Activated CD8-positive, alpha-beta memory T cell treated with anti-CD3 and anti-CD28 coated beads, Interleukin-2, amount 50 U/mL, for 24 hours (primary cell): Measurements from ENCODE around the gene TRPC4AP.

Experiments used
- DNase-seq: peaks from one replicate; pipeline ENCODE4 v3.0.0-alpha.2; 2020; ENCODE audit errors: extremely low read depth

Gene TRPC4AP

GRCh38 chr20:34987288-34988190 is 105.1 kb downstream of the TRPC4AP start:
- no peak for DNase-seq

- no peak for DNase-seq
These were observed 106.0 kb downstream of the TRPC4AP start for GRCh38 chr20:34986311-34987287.

GRCh38 chr20:34985461-34986310 is 106.9 kb downstream of the TRPC4AP start:
- DNase-seq: no peak

- no peak for DNase-seq
These were observed 107.8 kb downstream of the TRPC4AP start for GRCh38 chr20:34984756-34985261.

GRCh38 chr20:34983995-34984735 is 108.4 kb downstream of the TRPC4AP start:
- DNase-seq: no peak

GRCh38 chr20:34983089-34983820 is 109.4 kb downstream of the TRPC4AP start:
- no peak for DNase-seq

GRCh38 chr20:34982270-34983088 is 110.1 kb downstream of the TRPC4AP start:
- no peak for DNase-seq

- DNase-seq: no peak
These were observed 111.9 kb downstream of the TRPC4AP start for GRCh38 chr20:34980543-34981233.

- DNase-seq: no peak
These were observed 113.0 kb downstream of the TRPC4AP start for GRCh38 chr20:34979366-34980153.

GRCh38 chr20:34978092-34978744 is 114.4 kb downstream of the TRPC4AP start:
- no peak for DNase-seq

- no peak for DNase-seq
These were observed 115.1 kb downstream of the TRPC4AP start for GRCh38 chr20:34977365-34978091.

GRCh38 chr20:34976286-34976685 is 116.3 kb downstream of the TRPC4AP start:
- no peak for DNase-seq

GRCh38 chr20:34974246-34974645 is 118.4 kb downstream of the TRPC4AP start:
- DNase-seq: no peak

GRCh38 chr20:34971561-34972235 is 120.9 kb downstream of the TRPC4AP start:
- DNase-seq: no peak

- DNase-seq: no peak
These were observed 121.6 kb downstream of the TRPC4AP start for GRCh38 chr20:34970846-34971560.
